ENCODE measurements around the gene ZNF605. TPM values are rescaled to one million over a fixed set of nuclear protein-coding genes. Genes with fewer than 3 reads are reported as not detected.

The ZNF605 gene
- total RNA-seq, 4 donors from 2014 or later = 22.6 to 26.1 (median 24.1) TPM

GRCh38 chr12:132953771-132954170 lies 2.3 kb downstream of the ZNF605 start:
- peaks cover 13 to 20% of the 10 kb centered on the region in 2 donors for H3K4me1 ChIP-seq
- H3K36me3 ChIP-seq = no peaks in the 10 kb centered on the region
- intact Hi-C loops (cut with DNase I) = no loop called here
- no peaks in the 10 kb centered on the region for H3K9me3 ChIP-seq
- H3K4me3 ChIP-seq (replicated peaks in 1 of 3) = no peak overlapping the region
- no peak for TF ChIP-seq POLR2A (IDR thresholded peaks at IDR 0.05)
- TF ChIP-seq CTCF (IDR thresholded peaks at IDR 0.05) = no peak
- DNase-seq = no peak
- H3K27me3 ChIP-seq = no peaks in the 10 kb centered on the region
- no peak overlapping the region for H3K27ac ChIP-seq
- 93 to 97% methylated on average over 7 of the region's 7 CpGs for WGBS, 2 donors

- no peak overlapping the region for H3K27ac ChIP-seq
- no peak for DNase-seq
- no peak overlapping the region for H3K4me3 ChIP-seq (replicated peaks in 1 of 3)
- H3K4me1 ChIP-seq = peaks cover 13 to 20% of the 10 kb centered on the region in 2 donors
- intact Hi-C loops (cut with DNase I) = no loop called here
- H3K9me3 ChIP-seq = no peaks in the 10 kb centered on the region
- H3K36me3 ChIP-seq = no peaks in the 10 kb centered on the region
- no peak for TF ChIP-seq CTCF (IDR thresholded peaks at IDR 0.05)
- no peak for TF ChIP-seq POLR2A (IDR thresholded peaks at IDR 0.05)
- H3K27me3 ChIP-seq = no peaks in the 10 kb centered on the region
- 95 to 100% methylated on average over 2 of the region's 2 CpGs for WGBS, 2 donors
Measured at GRCh38 chr12:132953163-132953425, 3.0 kb downstream of the ZNF605 start.

- intact Hi-C loops (cut with DNase I) = no loop called here
Measured at GRCh38 chr12:132952371-132953162, 3.5 kb downstream of the ZNF605 start.

GRCh38 chr12:132951649-132952048 lies 4.5 kb downstream of the ZNF605 start:
- H3K27me3 ChIP-seq = no peaks in the 10 kb centered on the region
- H3K4me1 ChIP-seq = peaks cover 13% of the 10 kb centered on the region in 2 donors
- no peak overlapping the region for H3K4me3 ChIP-seq (replicated peaks in 1 of 3)
- no peaks in the 10 kb centered on the region for H3K9me3 ChIP-seq
- TF ChIP-seq POLR2A (IDR thresholded peaks at IDR 0.05) = no peak
- TF ChIP-seq CTCF (IDR thresholded peaks at IDR 0.05) = no peak
- intact Hi-C loops (cut with DNase I) = no loop called here
- H3K27ac ChIP-seq = no peak overlapping the region
- H3K36me3 ChIP-seq = no peaks in the 10 kb centered on the region
- no peak for DNase-seq
- WGBS, 2 donors = 98 to 99% methylated on average over 8 of the region's 8 CpGs

More at GRCh38 chr12:132952371-132953162, 3.5 kb downstream of the ZNF605 start:
- TF ChIP-seq CTCF (IDR thresholded peaks at IDR 0.05) (no peak), POLR2A (IDR thresholded peaks at IDR 0.05) (no peak)
- Histone ChIP-seq H3K27me3 (no peaks in the 10 kb centered on the region), H3K27ac (no peak overlapping the region), H3K4me3 (replicated peaks in 1 of 3) (no peak overlapping the region), H3K9me3 (no peaks in the 10 kb centered on the region), H3K4me1 (peaks cover 13 to 19% of the 10 kb centered on the region in 2 donors), H3K36me3 (no peaks in the 10 kb centered on the region)
- DNase-seq = no peak
- WGBS, 2 donors = 96 to 97% methylated on average over 18 of the region's 18 CpGs

GRCh38 chr12:132950844-132951535 lies 5.1 kb downstream of the ZNF605 start:
- no peak for TF ChIP-seq CTCF (IDR thresholded peaks at IDR 0.05)
- H3K36me3 ChIP-seq = peaks cover 0 to 3% of the 10 kb centered on the region in 2 donors
- no peaks in the 10 kb centered on the region for H3K27me3 ChIP-seq
- intact Hi-C loops (cut with DNase I) = no loop called here
- WGBS, 2 donors = 98 to 99% methylated on average over 27 of the region's 27 CpGs
- H3K4me3 ChIP-seq (replicated peaks in 1 of 3) = no peak overlapping the region
- peaks cover 13% of the 10 kb centered on the region in 2 donors for H3K4me1 ChIP-seq
- DNase-seq = no peak
- no peaks in the 10 kb centered on the region for H3K9me3 ChIP-seq
- no peak overlapping the region for H3K27ac ChIP-seq

Data from thyroid gland (tissue), 4 donors.